HG03469 (cell line): ENCODE results near the gene MOGAT1.

ENCODE experiments used
- ATAC-seq: cut with Tn5 transposase; IDR thresholded peaks from one replicate; pipeline ENCODE4 v1.9.1; 2021; ENCODE audit warnings: mild to moderate bottlenecking, moderate library complexity, moderate number of reproducible peaks; ENCODE audit not compliant: unreplicated experiment

MOGAT1 gene, protein sequence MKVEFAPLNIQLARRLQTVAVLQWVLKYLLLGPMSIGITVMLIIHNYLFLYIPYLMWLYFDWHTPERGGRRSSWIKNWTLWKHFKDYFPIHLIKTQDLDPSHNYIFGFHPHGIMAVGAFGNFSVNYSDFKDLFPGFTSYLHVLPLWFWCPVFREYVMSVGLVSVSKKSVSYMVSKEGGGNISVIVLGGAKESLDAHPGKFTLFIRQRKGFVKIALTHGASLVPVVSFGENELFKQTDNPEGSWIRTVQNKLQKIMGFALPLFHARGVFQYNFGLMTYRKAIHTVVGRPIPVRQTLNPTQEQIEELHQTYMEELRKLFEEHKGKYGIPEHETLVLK

DNA sequence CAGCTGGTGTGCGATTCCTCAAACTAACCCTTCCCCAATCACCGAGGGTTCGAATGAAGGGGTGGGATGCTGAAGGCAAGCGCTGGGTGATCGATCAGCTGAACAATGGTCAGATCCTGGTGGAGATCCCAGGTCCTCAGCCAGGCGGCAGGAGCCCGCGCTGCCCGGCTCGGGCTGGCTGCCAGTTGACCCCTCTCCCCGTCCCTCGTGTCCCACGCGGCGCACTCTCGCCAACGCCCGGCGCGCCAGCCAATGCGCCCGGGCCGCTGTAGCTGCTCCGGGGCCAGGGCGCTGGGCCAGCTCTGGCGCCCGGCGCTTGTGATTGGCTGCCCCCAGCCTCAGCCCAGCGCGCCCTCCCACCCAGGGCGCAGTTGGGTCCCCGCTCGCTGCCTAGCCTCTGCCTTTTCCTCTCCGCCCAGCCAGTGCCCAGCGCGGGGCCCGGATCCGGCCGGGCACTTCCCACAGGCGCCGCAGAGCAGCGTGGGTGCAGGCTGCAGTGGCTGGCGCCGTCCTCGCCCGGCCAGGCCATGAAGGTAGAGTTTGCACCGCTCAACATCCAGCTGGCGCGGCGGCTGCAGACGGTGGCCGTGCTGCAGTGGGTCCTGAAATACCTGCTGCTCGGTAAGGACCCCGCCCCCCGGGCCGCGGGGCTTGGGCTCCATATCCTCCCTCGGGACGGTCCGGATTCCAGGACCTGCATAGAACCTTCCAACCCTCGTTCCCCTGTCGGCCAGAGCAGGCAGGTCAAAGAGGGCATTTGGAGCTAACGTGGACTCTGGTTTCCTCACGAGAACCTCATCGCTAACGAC, at the start of gene MOGAT1:
MOGAT1 (plus strand) TSS at position 400 of the 809 bp plus-strand sequence; CDS start at position 528, 128 bp downstream.
- no peak for ATAC-seq

DNA sequence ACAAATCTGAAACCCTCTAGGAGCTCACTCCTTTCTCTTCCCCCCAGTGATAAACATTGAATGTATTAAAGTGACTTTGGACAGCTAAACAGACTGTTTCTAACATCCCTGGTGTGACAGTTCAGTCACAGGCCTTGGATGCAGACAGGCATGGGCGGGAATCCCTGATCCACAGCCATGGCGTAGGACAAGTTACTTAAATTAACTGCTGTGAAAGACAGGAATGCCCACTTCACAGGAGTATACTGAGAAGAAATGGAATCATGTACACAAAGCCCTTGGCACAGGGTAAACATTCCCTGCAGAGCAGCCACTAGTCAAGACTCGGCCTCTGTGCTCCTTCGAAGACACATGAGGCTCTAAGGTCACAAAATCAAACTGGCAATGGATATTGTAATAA, 49.6 kb upstream of the MOGAT1 start:
- no peak for ATAC-seq

DNA sequence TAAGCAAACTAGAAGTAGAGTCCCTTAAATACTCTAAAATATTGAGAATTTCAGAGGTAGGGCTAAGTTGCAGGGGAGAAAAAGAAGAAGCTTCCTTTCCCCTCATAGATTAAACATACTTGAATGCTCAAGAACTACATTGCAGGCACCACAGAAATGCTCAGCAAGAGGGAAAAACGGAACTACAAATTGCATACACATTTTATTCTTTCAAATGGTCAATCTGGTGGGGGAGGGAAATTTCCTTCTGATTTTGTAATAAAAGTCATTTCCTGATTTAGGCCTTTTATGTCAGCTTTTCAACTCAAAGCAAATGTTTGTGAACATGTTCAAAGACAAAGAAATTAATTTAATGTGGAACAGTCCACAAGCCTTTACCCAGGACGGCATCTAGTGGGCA, 48.5 kb upstream of the MOGAT1 start:
- ATAC-seq: no peak

DNA sequence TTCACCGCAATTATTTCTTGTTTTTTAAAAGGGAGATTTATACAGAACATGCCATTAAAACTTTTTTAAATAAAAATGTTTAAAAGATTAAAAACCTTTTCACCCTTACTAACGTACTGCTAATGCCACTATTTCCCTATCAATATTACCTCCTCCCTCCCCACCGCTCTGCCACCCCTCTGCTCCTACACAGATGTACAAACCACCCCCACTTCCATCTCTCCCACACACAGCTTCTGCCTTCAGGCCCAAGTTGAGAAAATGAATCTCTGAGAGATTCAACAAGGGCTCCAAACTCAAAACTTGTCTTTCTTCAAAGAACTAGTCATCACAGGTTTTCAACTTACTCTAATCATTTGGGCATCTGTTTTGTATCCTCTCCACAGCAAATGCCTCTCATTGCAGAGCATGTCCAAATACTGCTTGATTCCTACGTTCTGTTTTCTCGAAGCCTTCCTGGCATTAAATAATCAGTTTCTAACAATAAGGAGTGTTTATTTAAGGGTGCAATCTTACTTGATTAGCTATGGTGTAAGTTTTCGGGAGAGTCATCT, 47.6 kb upstream of the MOGAT1 start:
- no peak for ATAC-seq

DNA sequence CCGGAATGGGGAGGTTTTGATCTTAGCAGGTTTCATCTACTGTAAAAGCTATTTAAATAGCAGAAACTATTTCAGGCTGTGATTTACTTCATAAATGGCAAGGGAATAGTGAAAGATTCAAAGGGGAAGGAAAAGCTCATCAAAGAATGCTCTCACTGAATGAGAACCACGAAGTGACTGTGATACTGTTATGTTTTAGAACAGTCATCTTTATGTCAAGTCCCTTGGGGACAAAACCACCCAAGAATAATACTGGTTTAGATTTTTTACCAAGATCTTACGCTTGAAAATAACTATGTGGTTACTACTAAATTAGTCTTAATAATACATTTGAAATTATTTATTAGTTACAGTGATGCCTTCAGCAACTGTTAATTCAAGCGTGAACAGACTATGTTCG, 43.7 kb upstream of the MOGAT1 start:
- no peak for ATAC-seq

DNA sequence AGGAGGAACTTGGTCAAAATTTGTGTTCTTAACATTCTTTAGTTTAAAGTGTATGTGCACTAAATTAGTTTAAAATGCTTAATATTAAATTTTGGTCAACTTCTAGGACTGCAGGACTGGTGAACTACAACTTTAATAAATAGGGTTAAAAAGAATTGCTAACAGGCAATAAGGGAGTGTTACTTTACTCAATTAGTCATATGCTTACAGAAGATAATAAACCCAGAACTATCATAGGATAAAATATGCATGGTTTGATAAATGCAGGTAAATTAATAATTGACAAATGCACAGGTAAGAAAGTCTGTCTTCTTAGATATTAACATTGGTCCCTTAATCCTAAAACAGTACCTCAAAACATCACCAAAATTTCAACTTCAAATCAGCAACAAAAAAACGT, 36.2 kb upstream of the MOGAT1 start:
- no peak for ATAC-seq

DNA sequence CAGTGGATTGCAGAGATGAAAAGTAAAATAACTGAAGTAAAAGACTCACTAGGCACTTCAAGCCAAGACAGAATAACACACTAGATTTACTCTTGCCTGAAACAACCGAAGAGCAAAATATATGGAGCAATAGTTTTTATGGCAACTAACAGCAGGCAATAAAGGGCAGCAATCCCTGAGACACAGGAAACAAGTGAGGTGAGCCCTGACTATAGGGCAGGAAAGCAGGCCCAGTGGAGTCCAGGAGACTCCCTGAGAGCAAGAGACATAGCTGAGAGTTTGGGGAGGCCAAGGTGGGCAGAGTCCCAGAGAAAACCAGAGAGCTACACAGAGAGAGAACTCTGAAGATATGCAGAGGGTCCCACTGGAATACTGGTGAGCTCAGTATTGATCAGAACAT, 34.4 kb upstream of the MOGAT1 start:
- ATAC-seq: no peak

DNA sequence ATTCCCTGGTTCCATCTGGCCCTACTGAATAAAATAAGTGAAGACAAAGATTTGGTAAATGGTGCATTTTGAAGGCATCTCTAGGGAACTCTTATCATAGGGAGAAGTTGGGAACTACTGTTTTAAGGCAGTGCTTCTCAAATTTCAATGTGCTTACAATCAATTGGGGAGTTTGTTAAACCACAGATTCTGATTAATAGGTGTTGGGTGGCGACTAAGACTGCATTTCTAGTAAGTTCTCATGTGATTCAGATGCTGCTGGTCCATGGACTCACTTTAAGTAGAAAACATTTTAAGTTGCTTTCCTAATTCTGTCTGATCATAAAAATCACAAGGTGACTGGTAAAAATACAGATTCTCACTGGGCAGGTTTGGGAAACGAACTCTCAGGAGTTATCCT, 30.1 kb upstream of the MOGAT1 start:
- no peak for ATAC-seq

DNA sequence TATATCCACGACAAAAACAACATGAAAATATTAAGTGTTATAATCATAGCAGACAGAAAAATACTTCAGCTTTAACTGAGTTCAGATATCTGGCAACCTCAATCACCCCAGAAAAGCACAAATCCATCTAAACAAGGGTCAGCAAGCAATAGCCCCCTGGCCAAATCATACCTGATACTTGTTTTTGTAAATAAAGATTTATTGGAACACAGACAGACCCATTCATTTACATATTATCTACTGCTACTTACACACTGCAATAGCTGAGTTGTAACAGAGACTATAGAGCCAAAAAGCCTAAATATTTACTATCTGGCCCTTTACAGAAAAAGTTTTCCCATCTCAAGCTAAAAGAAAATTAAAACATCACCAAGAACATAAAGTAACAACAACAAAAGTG, 28.3 kb upstream of the MOGAT1 start:
- no peak for ATAC-seq

DNA sequence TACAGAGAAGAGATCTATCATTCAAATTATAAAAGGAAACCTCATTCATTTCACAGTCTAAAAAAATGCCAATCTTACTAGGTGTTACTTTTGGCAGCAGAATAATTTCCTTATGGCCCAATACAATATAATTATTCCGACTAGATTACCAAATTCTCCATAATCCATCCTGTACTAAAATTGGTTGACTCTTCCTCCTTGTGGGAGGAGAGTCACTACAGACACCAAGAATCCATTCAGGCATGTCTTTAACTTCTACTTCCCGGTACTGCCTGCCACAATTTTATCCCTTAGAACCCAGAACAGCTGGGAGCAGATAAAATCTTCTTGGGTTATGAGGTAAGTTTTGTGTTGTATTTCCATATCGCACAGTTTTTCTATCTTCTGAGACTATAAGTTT, 25.4 kb upstream of the MOGAT1 start:
- ATAC-seq: no peak

DNA sequence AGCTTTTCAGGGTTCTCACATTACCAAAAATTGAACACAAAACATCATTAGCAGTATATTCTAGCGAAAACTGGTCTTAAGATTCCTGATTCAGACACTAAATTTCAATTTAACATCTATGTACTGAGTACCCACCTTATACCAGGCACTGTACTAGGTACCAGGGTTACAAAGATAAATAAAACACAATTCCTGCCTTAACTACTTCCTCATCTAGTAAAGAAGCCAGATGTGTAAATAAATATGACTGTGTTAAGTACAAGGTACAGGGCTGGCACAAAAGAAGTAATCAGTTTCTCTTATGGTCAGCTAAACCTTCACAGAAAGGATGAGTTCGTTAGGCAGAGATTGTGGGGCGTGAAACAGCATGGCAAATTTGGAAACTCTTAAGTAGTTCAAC, 21.7 kb upstream of the MOGAT1 start:
- no peak for ATAC-seq

DNA sequence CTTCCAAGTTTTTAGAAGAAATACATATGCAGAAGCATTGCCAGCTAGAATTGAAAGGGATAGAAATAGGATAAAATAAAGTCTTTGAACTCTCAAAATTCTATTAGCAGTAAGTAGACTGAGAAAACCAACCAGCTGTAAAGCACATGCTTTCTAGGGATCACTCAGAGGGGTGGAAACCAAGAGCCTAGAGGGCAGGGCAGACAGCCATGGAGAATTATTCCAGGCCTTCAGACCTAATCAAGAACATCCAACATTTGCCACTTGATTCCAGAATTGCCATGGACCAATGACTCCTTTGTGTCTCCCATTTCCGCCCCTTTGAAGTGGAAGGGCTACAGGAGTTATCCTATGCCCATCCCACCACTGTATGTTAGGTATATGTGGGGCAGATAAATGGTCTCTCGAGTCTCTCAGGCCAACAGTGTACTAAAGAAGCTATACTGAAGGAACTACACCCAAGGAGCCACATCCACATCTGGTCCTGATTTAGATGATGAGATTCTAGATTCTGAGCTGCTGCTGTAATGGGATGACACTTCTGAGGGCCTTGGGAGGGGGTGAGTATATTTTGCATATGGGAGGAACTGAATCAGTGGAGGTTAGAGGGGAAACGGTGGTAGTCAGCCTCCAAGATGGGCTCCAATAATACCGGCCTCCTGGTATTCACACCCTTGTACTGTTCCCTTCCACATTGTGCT, 19.6 kb upstream of the MOGAT1 start:
- no peak for ATAC-seq

DNA sequence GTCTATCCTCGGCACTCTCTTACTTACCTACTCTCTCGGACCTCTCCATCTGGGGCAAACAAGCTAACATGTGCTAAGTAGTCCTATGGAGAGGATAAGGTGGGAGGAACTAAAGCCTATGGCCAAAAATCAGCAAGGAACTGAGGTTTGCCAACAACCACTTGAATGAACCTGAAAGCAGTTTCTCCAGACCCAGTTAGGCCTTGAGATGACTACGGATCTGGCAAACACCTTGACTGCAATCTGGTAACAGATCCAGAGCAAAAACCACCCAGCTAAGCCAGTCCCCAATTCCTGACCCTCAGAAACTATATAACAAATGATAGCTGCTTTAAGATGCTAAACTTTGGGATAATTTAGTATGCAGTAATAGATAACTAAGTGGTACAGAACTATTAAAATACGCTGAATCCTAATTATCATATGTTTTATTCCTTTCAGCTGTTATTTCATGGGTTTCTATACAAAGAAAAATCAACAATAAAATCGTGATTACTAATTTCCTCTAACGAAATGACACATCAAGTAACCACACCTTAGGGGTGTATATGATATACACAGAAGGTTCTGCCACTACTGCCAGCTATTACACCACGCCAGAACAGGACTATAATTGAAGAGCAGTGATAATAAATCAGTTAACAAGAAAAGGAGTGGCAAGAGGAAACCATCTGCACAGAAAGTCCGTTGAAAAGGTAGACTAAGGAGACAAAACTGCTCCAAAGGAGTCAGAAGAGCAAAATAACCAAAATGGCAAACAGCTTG, 18.8 kb upstream of the MOGAT1 start:
- ATAC-seq: no peak

DNA sequence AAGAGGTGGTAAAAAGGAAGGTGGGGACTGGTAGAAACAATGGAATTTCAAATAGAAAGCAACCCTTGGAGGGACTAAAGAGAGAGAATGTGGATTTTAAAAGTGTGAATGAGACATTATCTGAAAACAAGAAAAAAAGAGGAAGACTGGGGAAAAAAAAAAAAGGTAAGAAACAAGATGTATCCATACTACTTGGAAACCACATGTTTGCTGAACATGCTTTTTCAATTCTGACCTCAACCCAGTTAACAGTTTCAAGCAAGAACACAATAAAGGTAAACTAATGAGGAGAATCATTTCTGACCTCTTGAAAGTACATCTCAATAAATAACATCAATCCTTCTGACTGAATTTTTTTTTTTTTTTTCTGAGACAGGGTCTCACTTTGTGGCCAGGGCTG, 18.2 kb upstream of the MOGAT1 start:
- ATAC-seq: no peak

DNA sequence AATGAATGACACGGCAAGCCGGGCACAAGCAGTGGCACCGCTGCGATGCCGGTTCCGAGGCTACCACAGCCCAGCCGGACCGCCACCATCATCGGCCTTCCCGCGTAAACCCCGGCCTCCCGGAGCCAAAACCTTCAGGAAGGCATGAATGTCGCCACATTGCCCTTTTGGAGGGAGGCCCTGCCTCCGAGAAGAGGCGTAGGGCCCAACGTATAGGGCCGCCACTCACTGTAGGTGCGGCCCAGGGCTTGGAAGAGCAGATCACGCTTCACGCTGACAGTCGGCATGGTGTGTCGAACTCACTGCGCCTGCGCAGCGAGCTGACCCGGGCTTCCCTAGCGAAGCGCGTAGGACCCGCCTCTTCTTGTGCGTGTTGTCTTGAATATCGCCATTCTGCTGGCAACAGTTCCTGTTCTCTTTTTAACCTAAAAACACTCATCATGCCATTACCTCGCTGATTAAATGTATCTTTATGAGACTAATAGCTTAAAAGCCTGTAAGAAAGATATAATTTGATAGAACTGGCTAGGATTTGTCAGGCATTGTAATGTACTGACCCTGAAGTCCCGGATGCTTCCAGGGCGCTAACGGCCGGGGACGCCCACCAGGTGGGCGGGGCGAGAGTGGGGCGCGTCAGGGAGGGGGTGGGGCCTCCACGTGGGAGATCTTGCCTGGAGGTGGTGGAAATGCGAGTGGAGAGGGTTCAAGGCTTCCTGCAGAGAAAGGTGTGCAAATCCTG, 15.5 kb upstream of the MOGAT1 start, which contains the start of gene FARSB:
FARSB (minus strand) TSS at position 306 of the 739 bp plus-strand sequence; CDS start at position 287, 19 bp downstream.
- peak; percentile 83 for ATAC-seq

DNA sequence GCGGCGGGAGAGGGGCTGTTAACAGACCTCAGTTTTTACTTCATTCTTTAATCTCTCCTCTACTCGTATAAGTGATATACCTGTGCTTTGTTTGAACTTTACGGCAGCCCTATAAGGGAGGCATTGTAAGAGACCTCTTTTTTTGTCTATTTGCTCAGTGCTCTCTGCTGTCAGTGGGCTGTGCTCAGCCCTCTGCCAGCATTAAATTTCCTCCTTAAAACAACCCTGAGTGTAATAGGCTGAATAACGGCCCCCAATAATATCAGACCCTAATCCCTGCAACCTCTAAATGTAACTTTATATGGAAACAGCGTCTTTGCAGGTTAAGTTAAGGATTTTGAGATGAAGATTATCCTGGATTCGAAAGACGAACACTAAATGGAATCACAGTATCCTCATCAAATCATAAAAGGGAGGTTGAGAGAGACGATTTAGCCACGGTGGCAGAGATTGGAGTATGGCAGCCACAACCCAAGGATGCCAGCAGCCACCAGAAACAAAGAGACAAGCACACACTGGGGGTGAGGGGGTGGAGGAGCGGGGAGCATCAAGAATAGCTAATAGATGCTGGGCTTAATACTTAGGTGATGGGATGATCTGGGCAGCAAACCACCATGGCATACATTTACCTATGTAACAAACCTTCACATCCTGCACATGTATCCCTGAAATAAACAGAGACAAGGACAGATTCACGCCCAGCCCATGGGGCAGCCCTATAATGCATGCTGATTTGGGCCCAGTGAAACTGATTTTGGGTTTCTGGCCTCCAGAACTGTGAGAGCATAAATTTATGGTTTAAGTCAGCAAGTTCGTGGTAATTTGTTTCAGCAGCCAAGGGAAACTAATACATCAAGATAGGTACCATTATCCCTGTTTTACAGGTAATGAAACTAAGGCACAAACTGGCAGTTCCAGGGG, 14.7 kb upstream of the MOGAT1 start:
- peak; percentile 12 for ATAC-seq

DNA sequence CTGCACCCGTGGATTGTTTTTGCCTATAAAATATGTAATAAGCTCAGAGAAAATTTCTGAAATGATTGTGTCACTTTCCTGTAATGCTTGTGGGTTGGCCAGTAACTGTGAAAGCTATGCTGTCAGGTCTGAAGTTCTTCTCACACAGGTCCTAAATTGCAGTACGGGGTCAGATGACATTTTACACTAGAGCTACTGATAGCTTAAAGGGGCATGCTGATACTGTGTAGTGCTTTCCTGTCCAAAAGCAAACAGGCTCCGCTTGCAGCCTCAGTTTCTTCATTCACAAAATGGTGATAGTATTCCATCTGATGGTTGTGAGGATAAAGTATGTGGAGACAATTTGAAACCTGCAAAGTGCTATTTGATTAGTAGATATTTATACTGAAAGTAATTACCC, 8.0 kb upstream of the MOGAT1 start:
- ATAC-seq: no peak

DNA sequence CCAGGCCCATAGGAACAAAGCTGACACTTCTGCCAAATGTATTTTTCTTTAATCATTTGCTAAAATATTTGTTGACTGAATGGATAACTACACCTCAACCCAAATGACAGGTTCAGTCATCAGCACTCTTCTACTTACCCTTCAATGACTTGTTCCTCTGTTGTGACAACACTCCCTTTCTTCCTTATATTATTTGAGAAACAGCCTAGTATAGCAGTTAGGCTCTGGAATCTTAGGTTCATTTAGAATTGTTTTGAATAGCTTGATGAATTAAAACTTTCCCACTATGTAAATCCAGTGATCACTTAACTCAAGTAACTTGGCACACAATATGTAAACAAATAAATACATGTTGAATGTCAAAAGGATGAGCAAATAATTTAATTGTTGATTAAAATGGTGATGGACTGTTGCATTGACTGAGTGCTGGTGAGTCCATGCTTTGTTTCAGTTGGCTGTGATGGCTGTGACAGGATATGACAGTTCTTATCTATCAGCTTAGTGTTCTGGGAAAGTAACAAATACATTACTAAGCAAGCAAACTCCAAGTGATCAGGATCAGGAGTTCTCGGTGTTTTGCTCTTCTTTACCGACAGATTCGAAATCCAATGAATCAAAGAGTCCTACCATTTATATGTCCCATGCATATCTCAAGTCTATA, 2.8 kb upstream of the MOGAT1 start:
- ATAC-seq: no peak
